Gastrocnemius medialis (tissue), 4 donors: ENCODE data around the gene IL23A.

Experiments used
- POLR2A ChIP-seq, 2 donors: fragments of 450-650 bp; IDR thresholded peaks; one replicate each; pipeline ENCODE4 v1.6.1; 2017; ENCODE audit warnings: antibody characterized with exemption in 2 of 2, mild to moderate bottlenecking in 2 of 2, moderate library complexity in 2 of 2
- TF ChIP-seq, protein P1 (sequence below), 5 experiments: fragments of 450-650 bp in 3 of 5; fragments of 200-600 bp in 2 of 5; sonication (generic) in 2 of 5; IDR thresholded peaks in 4 of 5; conservative IDR thresholded peaks in 1 of 5; 1 replicate in 4 of 5; 2 replicates in 1 of 5; pipeline ENCODE4 v1.5.1; 2016 to 2019; ENCODE audit warnings: antibody characterized with exemption in 5 of 5, mild to moderate bottlenecking in 3 of 5, moderate library complexity in 3 of 5

DNA sequence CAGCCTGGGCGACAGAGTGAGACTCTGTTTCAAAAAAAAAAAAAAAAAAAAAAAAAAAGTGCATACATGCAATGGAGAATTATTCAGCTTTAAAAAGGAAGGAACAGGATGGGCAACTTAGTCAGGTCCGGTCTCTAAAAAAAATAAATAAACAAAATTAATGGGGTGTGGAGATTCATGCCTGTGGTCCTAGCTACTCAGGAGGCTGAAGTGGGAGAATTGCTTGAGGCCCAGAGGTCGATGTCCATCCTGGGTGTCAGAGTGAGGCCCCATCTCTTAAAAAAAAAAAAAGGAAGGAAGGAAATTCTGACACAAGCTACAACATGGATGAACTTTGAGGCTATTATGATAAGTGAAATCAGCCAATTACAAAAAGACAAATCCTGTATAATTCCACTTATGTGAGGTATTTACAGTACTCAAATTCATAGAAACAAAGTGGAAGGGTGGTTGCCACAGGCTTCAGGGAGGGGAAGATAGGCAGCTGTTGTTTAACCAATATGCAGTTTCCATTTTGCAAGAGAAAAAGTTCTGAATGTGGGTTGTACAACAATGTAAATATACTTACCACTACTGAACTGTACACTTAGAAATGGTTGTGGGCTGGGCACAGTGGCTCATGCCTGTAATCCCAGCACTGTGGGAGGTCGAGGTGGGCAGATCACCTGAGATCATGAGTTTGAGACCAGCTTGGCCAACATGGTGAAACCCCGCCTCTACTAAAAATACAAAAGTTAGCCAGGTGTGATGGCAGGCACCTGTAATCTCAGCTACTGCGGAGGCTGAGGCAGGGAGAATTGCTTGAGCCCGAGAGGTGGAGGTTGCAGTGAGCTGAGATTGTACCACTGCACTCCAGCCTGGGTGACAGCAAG is 36.3 kb downstream of the IL23A start:
- TF ChIP-seq POLR2A (IDR thresholded peaks at IDR 0.05), result no peak
- TF ChIP-seq, protein P1, sequence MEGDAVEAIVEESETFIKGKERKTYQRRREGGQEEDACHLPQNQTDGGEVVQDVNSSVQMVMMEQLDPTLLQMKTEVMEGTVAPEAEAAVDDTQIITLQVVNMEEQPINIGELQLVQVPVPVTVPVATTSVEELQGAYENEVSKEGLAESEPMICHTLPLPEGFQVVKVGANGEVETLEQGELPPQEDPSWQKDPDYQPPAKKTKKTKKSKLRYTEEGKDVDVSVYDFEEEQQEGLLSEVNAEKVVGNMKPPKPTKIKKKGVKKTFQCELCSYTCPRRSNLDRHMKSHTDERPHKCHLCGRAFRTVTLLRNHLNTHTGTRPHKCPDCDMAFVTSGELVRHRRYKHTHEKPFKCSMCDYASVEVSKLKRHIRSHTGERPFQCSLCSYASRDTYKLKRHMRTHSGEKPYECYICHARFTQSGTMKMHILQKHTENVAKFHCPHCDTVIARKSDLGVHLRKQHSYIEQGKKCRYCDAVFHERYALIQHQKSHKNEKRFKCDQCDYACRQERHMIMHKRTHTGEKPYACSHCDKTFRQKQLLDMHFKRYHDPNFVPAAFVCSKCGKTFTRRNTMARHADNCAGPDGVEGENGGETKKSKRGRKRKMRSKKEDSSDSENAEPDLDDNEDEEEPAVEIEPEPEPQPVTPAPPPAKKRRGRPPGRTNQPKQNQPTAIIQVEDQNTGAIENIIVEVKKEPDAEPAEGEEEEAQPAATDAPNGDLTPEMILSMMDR (IDR thresholded peaks at IDR 0.05 in 4 of 5, conservative IDR thresholded peaks at IDR 0.05 in 1 of 5), result no peak
